MM.1S (cell line): ENCODE data around the gene MOGAT3.
A peak's percentile ranks its signal among the peaks of the same experiment; 100 is the strongest.

Source experiments
- DNase-seq: peaks from one replicate; pipeline ENCODE4 v3.0.0-alpha.2; 2015
- H2AFZ ChIP-seq: fragments of 300-600 bp; sonication (generic); 2 replicates; pipeline ENCODE4 v1.6.0; 2016; ENCODE audit warnings: antibody characterized with exemption, low read length
- H3F3A ChIP-seq: fragments of 300-600 bp; sonication (generic); 2 replicates; pipeline ENCODE4 v1.6.1; 2016; ENCODE audit warnings: mild to moderate bottlenecking, antibody characterized with exemption, low read length, moderate library complexity, mixed read lengths; ENCODE audit not compliant: insufficient read depth
- H3K27ac ChIP-seq: fragments of 300-600 bp; sonication (generic); 2 replicates; pipeline ENCODE4 v1.5.1; 2016; ENCODE audit warnings: mild to moderate bottlenecking, low read length
- H3K27me3 ChIP-seq: fragments of 300-600 bp; sonication (generic); replicated peaks from 2 replicates; pipeline ENCODE4 v1.6.0; 2016; ENCODE audit warnings: low read length; ENCODE audit not compliant: insufficient read depth
- H3K36me3 ChIP-seq: fragments of 300-600 bp; sonication (generic); replicated peaks from 2 replicates; pipeline ENCODE4 v1.6.1; 2016; ENCODE audit warnings: mild to moderate bottlenecking, low read length, mixed read lengths; ENCODE audit not compliant: insufficient read depth
- H3K4me1 ChIP-seq: fragments of 300-600 bp; sonication (generic); 2 replicates; pipeline ENCODE4 v1.6.1; 2016; ENCODE audit warnings: low read length, mixed read lengths
- H3K4me2 ChIP-seq: fragments of 300-600 bp; sonication (generic); 2 replicates; pipeline ENCODE4 v1.6.0; 2016; ENCODE audit warnings: low read depth, low read length
- H3K4me3 ChIP-seq: fragments of 300-600 bp; sonication (generic); 2 replicates; pipeline ENCODE4 v1.5.1; 2016; ENCODE audit warnings: low read length, mixed read lengths
- H3K79me2 ChIP-seq: fragments of 300-600 bp; sonication (generic); 2 replicates; pipeline ENCODE4 v1.6.1; 2016; ENCODE audit warnings: mixed run types, low read length, mixed read lengths
- H3K9ac ChIP-seq: fragments of 300-600 bp; sonication (generic); 2 replicates; pipeline ENCODE4 v1.6.1; 2016; ENCODE audit warnings: low read length, mixed read lengths
- H3K9me2 ChIP-seq: fragments of 300-600 bp; sonication (generic); replicated peaks from 2 replicates; pipeline ENCODE4 v1.6.1; 2016; ENCODE audit warnings: mild to moderate bottlenecking, low read length, mixed read lengths; ENCODE audit not compliant: insufficient read depth
- H3K9me3 ChIP-seq: fragments of 300-600 bp; sonication (generic); replicated peaks from 2 replicates; pipeline ENCODE4 v1.6.1; 2016; ENCODE audit warnings: mild to moderate bottlenecking, low read length, mixed read lengths; ENCODE audit not compliant: insufficient read depth
- H4K20me1 ChIP-seq: fragments of 300-600 bp; sonication (generic); 2 replicates; pipeline ENCODE4 v1.6.1; 2016; ENCODE audit warnings: mild to moderate bottlenecking, low read length, moderate library complexity, mixed read lengths; ENCODE audit not compliant: insufficient read depth
- EZH2 ChIP-seq: fragments of 300-600 bp; sonication (generic); optimal IDR thresholded peaks from 2 replicates; pipeline ENCODE3; 2017; ENCODE audit warnings: low read depth, mild to moderate bottlenecking, antibody characterized with exemption, low read length, mixed read lengths
- EZH2phosphoT487 ChIP-seq: fragments of 300-600 bp; sonication (generic); IDR thresholded peaks from 2 replicates; pipeline ENCODE4 v1.6.1; 2018; ENCODE audit warnings: antibody characterized with exemption, low read length
- TF ChIP-seq, protein P1 (sequence below): fragments of 300-600 bp; sonication (generic); IDR thresholded peaks from 2 replicates; pipeline ENCODE4 v1.5.1; 2016; ENCODE audit warnings: antibody characterized with exemption, low read length, mixed read lengths

Gene MOGAT3

DNA sequence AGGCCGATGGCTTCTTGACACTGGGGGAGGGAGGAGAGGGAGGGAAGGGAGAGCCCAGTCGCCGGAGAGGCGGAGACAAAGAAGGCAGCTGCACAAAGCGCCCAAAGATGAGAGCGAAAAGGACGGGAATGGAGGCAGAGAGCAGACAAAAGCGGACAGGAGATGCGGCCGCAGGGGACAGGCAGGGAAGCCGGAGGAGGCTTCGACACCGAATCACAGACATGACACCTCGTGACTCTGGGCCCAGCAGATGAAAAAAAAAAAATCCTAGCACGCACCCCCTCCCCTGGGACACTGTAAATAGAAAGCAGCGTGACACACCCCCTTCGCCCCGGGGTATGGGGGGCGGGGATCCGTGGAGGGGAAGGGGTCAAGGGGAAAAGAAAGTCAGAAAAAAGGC is 21.7 kb downstream of the MOGAT3 start:
- no peaks in the 10 kb centered on the region for H4K20me1 ChIP-seq
- H3K79me2 ChIP-seq, result no peaks in the 10 kb centered on the region
- peaks cover 73% of the 10 kb centered on the region for H3K27me3 ChIP-seq
- 0 out of 2 replicates have a peak, but pooled peaks cover 4% of the 10 kb centered on the region for H3K4me1 ChIP-seq
- H3K27ac ChIP-seq, result no peak overlapping the region
- no peak overlapping the region for H3K9ac ChIP-seq
- H3K4me3 ChIP-seq, result no peak overlapping the region
- DNase-seq, result no peak
- no peak overlapping the region for H2AFZ ChIP-seq
- H3K4me2 ChIP-seq, result 0 out of 2 replicates have a peak overlapping the region, but pooled peaks have one; percentile 18
- TF ChIP-seq EZH2phosphoT487 (no peak), EZH2 (no peak)
- TF ChIP-seq, protein P1, sequence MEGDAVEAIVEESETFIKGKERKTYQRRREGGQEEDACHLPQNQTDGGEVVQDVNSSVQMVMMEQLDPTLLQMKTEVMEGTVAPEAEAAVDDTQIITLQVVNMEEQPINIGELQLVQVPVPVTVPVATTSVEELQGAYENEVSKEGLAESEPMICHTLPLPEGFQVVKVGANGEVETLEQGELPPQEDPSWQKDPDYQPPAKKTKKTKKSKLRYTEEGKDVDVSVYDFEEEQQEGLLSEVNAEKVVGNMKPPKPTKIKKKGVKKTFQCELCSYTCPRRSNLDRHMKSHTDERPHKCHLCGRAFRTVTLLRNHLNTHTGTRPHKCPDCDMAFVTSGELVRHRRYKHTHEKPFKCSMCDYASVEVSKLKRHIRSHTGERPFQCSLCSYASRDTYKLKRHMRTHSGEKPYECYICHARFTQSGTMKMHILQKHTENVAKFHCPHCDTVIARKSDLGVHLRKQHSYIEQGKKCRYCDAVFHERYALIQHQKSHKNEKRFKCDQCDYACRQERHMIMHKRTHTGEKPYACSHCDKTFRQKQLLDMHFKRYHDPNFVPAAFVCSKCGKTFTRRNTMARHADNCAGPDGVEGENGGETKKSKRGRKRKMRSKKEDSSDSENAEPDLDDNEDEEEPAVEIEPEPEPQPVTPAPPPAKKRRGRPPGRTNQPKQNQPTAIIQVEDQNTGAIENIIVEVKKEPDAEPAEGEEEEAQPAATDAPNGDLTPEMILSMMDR, result no peak
- H3F3A ChIP-seq, result no peaks in the 10 kb centered on the region
- no peaks in the 10 kb centered on the region for H3K36me3 ChIP-seq
- no peaks in the 10 kb centered on the region for H3K9me3 ChIP-seq
- no peaks in the 10 kb centered on the region for H3K9me2 ChIP-seq

DNA sequence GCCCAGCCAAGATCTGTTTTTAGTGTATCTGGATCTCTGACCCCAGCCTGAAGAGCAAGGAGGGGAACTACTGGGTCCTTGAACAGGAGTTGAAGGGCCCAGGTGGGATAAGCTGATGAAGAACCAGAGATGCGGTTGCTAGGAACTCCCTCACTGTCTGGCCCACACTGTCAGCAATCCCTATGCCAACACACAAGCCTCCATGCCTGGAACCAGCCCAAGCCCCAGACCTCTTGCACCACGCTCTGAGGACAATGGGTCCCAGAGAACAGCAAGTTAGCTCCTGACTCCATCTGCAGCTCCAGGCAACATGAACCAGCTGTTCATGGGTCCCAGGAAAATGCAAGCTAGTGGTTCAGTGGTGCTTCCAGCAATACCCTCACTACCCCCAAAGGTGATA is 23.2 kb downstream of the MOGAT3 start:
- TF ChIP-seq EZH2phosphoT487 (no peak), EZH2 (no peak)
- TF ChIP-seq, protein P1, result no peak
- Histone ChIP-seq H3K36me3 (no peaks in the 10 kb centered on the region), H3K79me2 (no peaks in the 10 kb centered on the region), H3K9me2 (no peaks in the 10 kb centered on the region), H3K27me3 (peaks cover 88% of the 10 kb centered on the region), H3K9ac (no peak overlapping the region), H3K4me2 (no peak overlapping the region), H3K4me1 (0 out of 2 replicates have a peak, but pooled peaks cover 4% of the 10 kb centered on the region), H4K20me1 (no peaks in the 10 kb centered on the region), H3F3A (no peaks in the 10 kb centered on the region), H2AFZ (no peak overlapping the region), H3K27ac (no peak overlapping the region), H3K4me3 (no peak overlapping the region), H3K9me3 (no peaks in the 10 kb centered on the region)
- no peak for DNase-seq

DNA sequence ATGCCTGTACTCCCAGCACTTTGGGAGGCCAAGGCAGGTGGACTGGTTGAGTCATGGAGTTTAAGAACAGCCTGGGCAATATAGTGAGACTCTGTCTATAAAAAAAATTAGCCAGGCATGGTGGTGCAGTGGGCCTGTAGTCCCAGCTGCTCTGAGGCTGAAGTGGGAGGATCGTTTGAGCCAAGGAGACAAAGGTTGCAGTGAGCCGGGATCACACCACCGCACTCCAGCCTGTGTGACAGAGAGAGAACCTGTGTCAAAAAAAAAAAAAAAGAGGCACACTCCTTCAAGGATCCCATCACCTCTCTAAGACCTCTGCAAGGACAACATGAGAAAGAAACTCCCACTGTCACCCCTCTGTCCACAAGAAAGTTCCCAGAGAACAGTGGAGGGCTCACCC is 25.2 kb downstream of the MOGAT3 start:
- no peak for TF ChIP-seq EZH2
- TF ChIP-seq EZH2phosphoT487, result no peak
- TF ChIP-seq, protein P1, result no peak
- no peaks in the 10 kb centered on the region for H3K9me3 ChIP-seq
- no peaks in the 10 kb centered on the region for H3K79me2 ChIP-seq
- no peak overlapping the region for H3K27ac ChIP-seq
- peaks cover 96% of the 10 kb centered on the region for H3K27me3 ChIP-seq
- H3F3A ChIP-seq, result no peaks in the 10 kb centered on the region
- no peaks in the 10 kb centered on the region for H4K20me1 ChIP-seq
- H2AFZ ChIP-seq, result no peak overlapping the region
- no peaks in the 10 kb centered on the region for H3K9me2 ChIP-seq
- DNase-seq, result no peak
- H3K36me3 ChIP-seq, result no peaks in the 10 kb centered on the region
- H3K4me2 ChIP-seq, result no peak overlapping the region
- H3K9ac ChIP-seq, result no peak overlapping the region
- 0 out of 2 replicates have a peak, but pooled peaks cover 3% of the 10 kb centered on the region for H3K4me1 ChIP-seq
- H3K4me3 ChIP-seq, result no peak overlapping the region
